Measurements from ENCODE around the gene WDR20. TPM values are rescaled to one million over a fixed set of nuclear protein-coding genes. Genes with fewer than 3 reads are reported as not detected.
"Not testable (repeated sequence)": the region's sequence is repeated elsewhere in the genome, so short reads cannot be mapped to it uniquely, and the experiment has no call there.

The WDR20 gene
- total RNA-seq, 3 donors from 2014 or later (not counting 1 experiment from before 2014, with no cell fraction given) = 55.5 to 66.7 (median 62.2) TPM

GRCh38 chr14:102241147-102241546 lies 101.5 kb downstream of the WDR20 start:
- Histone ChIP-seq H3K4me1 (ENCODE audit: control insufficient read depth, insufficient read depth, low read length) (no peaks in the 10 kb centered on the region), H3K27me3 (ENCODE audit: control insufficient read depth, insufficient read depth, low read length) (no peaks in the 10 kb centered on the region), H3K9me3 (ENCODE audit: control insufficient read depth, insufficient read depth, low read length) (peaks cover 10% of the 10 kb centered on the region), H3K27ac (ENCODE audit: low read length) (no peak overlapping the region), H3K36me3 (ENCODE audit: control insufficient read depth, insufficient read depth, low read length) (no peaks in the 10 kb centered on the region), H3K4me3 (ENCODE audit: low read length) (no peak overlapping the region)
- Mint-ChIP-seq H3K36me3 (no peaks in the 10 kb centered on the region), H3K4me1 (no peaks in the 10 kb centered on the region), H3K9me3 (no peaks in the 10 kb centered on the region), H3K4me3 (no peak overlapping the region), H3K27me3 (ENCODE audit: low read depth in 2 of 2) (peaks cover 0 to 2% of the 10 kb centered on the region in 2 donors), H3K27ac (no peak overlapping the region)
- intact Hi-C loops (cut with micrococcal nuclease) = no loop called here
- DNase-seq (no peak), ATAC-seq (no peak)
- TF ChIP-seq CTCF (IDR thresholded peaks at IDR 0.05) = no peak
- 94% methylated on average over 4 of the region's 4 CpGs for WGBS (ENCODE audit: insufficient coverage)

GRCh38 chr14:102243795-102244194 lies 104.1 kb downstream of the WDR20 start:
- DNase-seq; H3K4me1 ChIP-seq (ENCODE audit: control insufficient read depth, insufficient read depth, low read length); H3K4me3 Mint-ChIP-seq; H3K4me1 Mint-ChIP-seq; ATAC-seq; H3K9me3 Mint-ChIP-seq; H3K9me3 ChIP-seq (ENCODE audit: control insufficient read depth, insufficient read depth, low read length); H3K27ac Mint-ChIP-seq; H3K27ac ChIP-seq (ENCODE audit: low read length); H3K36me3 Mint-ChIP-seq; H3K4me3 ChIP-seq (ENCODE audit: low read length); H3K27me3 Mint-ChIP-seq (ENCODE audit: low read depth in 2 of 2); intact Hi-C loops (cut with micrococcal nuclease); H3K36me3 ChIP-seq (ENCODE audit: control insufficient read depth, insufficient read depth, low read length); H3K27me3 ChIP-seq (ENCODE audit: control insufficient read depth, insufficient read depth, low read length): not testable (repeated sequence)
- WGBS (ENCODE audit: insufficient coverage) = 98% methylated on average over 4 of the region's 4 CpGs

GRCh38 chr14:102246071-102246470 lies 106.4 kb downstream of the WDR20 start:
- ATAC-seq = no peak
- H3K4me3 Mint-ChIP-seq = no peak overlapping the region
- H3K27me3 Mint-ChIP-seq (ENCODE audit: low read depth in 2 of 2) = no peaks in the 10 kb centered on the region
- no peaks in the 10 kb centered on the region for H3K36me3 Mint-ChIP-seq
- intact Hi-C loops (cut with micrococcal nuclease) = no loop called here
- no peaks in the 10 kb centered on the region for H3K27me3 ChIP-seq (ENCODE audit: control insufficient read depth, insufficient read depth, low read length)
- H3K4me1 ChIP-seq (ENCODE audit: control insufficient read depth, insufficient read depth, low read length) = no peaks in the 10 kb centered on the region
- TF ChIP-seq CTCF (IDR thresholded peaks at IDR 0.05) = no peak
- WGBS (ENCODE audit: insufficient coverage) = 85% methylated on average over 9 of the region's 9 CpGs
- H3K9me3 Mint-ChIP-seq = no peaks in the 10 kb centered on the region
- no peak overlapping the region for H3K4me3 ChIP-seq (ENCODE audit: low read length)
- no peaks in the 10 kb centered on the region for H3K36me3 ChIP-seq (ENCODE audit: control insufficient read depth, insufficient read depth, low read length)
- H3K27ac Mint-ChIP-seq = no peak overlapping the region
- H3K4me1 Mint-ChIP-seq = no peaks in the 10 kb centered on the region
- H3K27ac ChIP-seq (ENCODE audit: low read length) = no peak overlapping the region
- peaks cover 10% of the 10 kb centered on the region for H3K9me3 ChIP-seq (ENCODE audit: control insufficient read depth, insufficient read depth, low read length)
- DNase-seq = no peak

- Mint-ChIP-seq H3K4me3 (no peak overlapping the region), H3K27me3 (ENCODE audit: low read depth in 2 of 2) (no peaks in the 10 kb centered on the region), H3K4me1 (no peaks in the 10 kb centered on the region), H3K9me3 (no peaks in the 10 kb centered on the region), H3K36me3 (no peaks in the 10 kb centered on the region), H3K27ac (no peak overlapping the region)
- Histone ChIP-seq H3K4me3 (ENCODE audit: low read length) (no peak overlapping the region), H3K27ac (ENCODE audit: low read length) (no peak overlapping the region), H3K4me1 (ENCODE audit: control insufficient read depth, insufficient read depth, low read length) (no peaks in the 10 kb centered on the region), H3K27me3 (ENCODE audit: control insufficient read depth, insufficient read depth, low read length) (no peaks in the 10 kb centered on the region), H3K9me3 (ENCODE audit: control insufficient read depth, insufficient read depth, low read length) (peaks cover 7% of the 10 kb centered on the region), H3K36me3 (ENCODE audit: control insufficient read depth, insufficient read depth, low read length) (no peaks in the 10 kb centered on the region)
- no peak for DNase-seq
- WGBS (ENCODE audit: insufficient coverage) = 90% methylated on average over 8 of the region's 8 CpGs
- no peak for ATAC-seq
- TF ChIP-seq CTCF (IDR thresholded peaks at IDR 0.05) = no peak
- intact Hi-C loops (cut with micrococcal nuclease) = no loop called here
Measured at GRCh38 chr14:102248121-102248520, 108.4 kb downstream of the WDR20 start.

Data from natural killer cell (primary cell).